OCI-LY7 (cell line): Measurements from ENCODE around the gene C1orf174. TPM values are rescaled to one million over a fixed set of nuclear protein-coding genes. Genes with fewer than 3 reads are reported as not detected.

Experiments
- BruUV-seq: library from RNA; stranded (reverse); fragments of 400-500 nt; replicated peaks from 2 replicates; lab custom pipeline; 2021; lab: Mats Ljungman, UMichigan
- CTCF ChIA-PET: fragments of 300-600 bp; sonication (Branson Sonifier 250); formaldehyde crosslinking; loops from one replicate; lab custom pipeline; 2022; ENCODE audit warnings: antibody characterized with exemption; ENCODE audit not compliant: unreplicated experiment; lab: Charles Lee
- POLR2A ChIA-PET: fragments of 300-600 bp; sonication (Branson Sonifier 250); formaldehyde crosslinking; loops from one replicate; lab custom pipeline; 2022; ENCODE audit warnings: antibody characterized with exemption; lab: Charles Lee
- DNase-seq: peaks from one replicate; pipeline ENCODE4 v3.0.0-alpha.2; 2015; ENCODE audit warnings: low spot score
- H2AFZ ChIP-seq: fragments of 200-600 bp; sonication (generic), shearing (Covaris generic); 2 replicates; pipeline ENCODE4 v1.6.1; 2014; ENCODE audit warnings: mild to moderate bottlenecking, antibody characterized with exemption, low read length, moderate library complexity
- H3K27ac ChIP-seq: fragments of 200-600 bp; sonication (generic); 2 replicates; pipeline ENCODE4 v1.5.1; 2014; ENCODE audit warnings: mixed run types, low read depth, mild to moderate bottlenecking, moderate library complexity, low read length, inconsistent platforms; ENCODE audit not compliant: poor library complexity, severe bottlenecking
- H3K36me3 ChIP-seq: fragments of 200-600 bp; sonication (generic); 2 replicates; pipeline ENCODE4 v1.6.1; 2014; ENCODE audit warnings: mild to moderate bottlenecking, antibody characterized with exemption, low read length, moderate library complexity, mixed read lengths; ENCODE audit not compliant: insufficient read depth
- H3K4me1 ChIP-seq: fragments of 200-600 bp; sonication (generic); 2 replicates; pipeline ENCODE4 v1.5.1; 2014; ENCODE audit warnings: mild to moderate bottlenecking, low read length; ENCODE audit not compliant: insufficient read depth, poor library complexity, severe bottlenecking
- H3K4me2 ChIP-seq: fragments of 200-600 bp; sonication (generic); 2 replicates; pipeline ENCODE4 v1.6.1; 2014; ENCODE audit warnings: mild to moderate bottlenecking, low read length
- H3K4me3 ChIP-seq: fragments of 200-600 bp; sonication (generic); 2 replicates; pipeline ENCODE4 v1.5.1; 2014; ENCODE audit warnings: mild to moderate bottlenecking, low read depth, low read length; ENCODE audit not compliant: poor library complexity, severe bottlenecking
- H3K79me2 ChIP-seq: fragments of 200-600 bp; sonication (generic); 2 replicates; pipeline ENCODE4 v1.6.1; 2016; ENCODE audit warnings: low read depth, mild to moderate bottlenecking, low read length, moderate library complexity, mixed read lengths; ENCODE audit not compliant: insufficient read depth
- H3K9me2 ChIP-seq: fragments of 200-600 bp; sonication (generic); 2 replicates; pipeline ENCODE4 v1.6.1; 2016; ENCODE audit warnings: mild to moderate bottlenecking, low read length, mixed read lengths; ENCODE audit not compliant: insufficient read depth
- H3K9me3 ChIP-seq: fragments of 200-600 bp; sonication (generic); 2 replicates; pipeline ENCODE4 v1.6.1; 2014; ENCODE audit warnings: mild to moderate bottlenecking, mixed run types, low read length, mixed read lengths
- H4K20me1 ChIP-seq: fragments of 200-600 bp; sonication (generic); 2 replicates; pipeline ENCODE4 v1.6.1; 2014; ENCODE audit warnings: mild to moderate bottlenecking, antibody characterized with exemption, low read length, moderate library complexity, mixed read lengths; ENCODE audit not compliant: insufficient read depth
- EZH2phosphoT487 ChIP-seq: fragments of 200-600 bp; sonication (generic); IDR thresholded peaks from 2 replicates; pipeline ENCODE4 v1.6.1; 2018; ENCODE audit warnings: low read depth, borderline replicate concordance, mild to moderate bottlenecking, mixed run types, antibody characterized with exemption, low read length, moderate library complexity, mixed read lengths
- intact Hi-C: fragments of 100-400 bp; cut with micrococcal nuclease; formaldehyde crosslinking; loops from one replicate; pipeline ENCODE4 v1.10.0; 2022; ENCODE audit not compliant: unreplicated experiment
- total RNA-seq, 2 experiments: library from RNA; depleted of rRNA in 1 of 2; stranded (reverse); fragments of >200 nt in 1 of 2; shearing (Covaris generic) in 1 of 2; gene quantifications; 2 replicates each; pipeline ENCODE4 v1.2.3, GENCODE V29; 2014 to 2022
- TF ChIP-seq, protein P1 (sequence below): fragments of 200-600 bp; sonication (generic); conservative IDR thresholded peaks from 2 replicates; pipeline ENCODE4 v1.5.1; 2014; ENCODE audit warnings: mild to moderate bottlenecking, antibody characterized with exemption, low read length, moderate library complexity, mixed read lengths

C1orf174 gene
- total RNA-seq, 2 experiments from 2014 or later: 39.0 to 59.5 TPM

DNA sequence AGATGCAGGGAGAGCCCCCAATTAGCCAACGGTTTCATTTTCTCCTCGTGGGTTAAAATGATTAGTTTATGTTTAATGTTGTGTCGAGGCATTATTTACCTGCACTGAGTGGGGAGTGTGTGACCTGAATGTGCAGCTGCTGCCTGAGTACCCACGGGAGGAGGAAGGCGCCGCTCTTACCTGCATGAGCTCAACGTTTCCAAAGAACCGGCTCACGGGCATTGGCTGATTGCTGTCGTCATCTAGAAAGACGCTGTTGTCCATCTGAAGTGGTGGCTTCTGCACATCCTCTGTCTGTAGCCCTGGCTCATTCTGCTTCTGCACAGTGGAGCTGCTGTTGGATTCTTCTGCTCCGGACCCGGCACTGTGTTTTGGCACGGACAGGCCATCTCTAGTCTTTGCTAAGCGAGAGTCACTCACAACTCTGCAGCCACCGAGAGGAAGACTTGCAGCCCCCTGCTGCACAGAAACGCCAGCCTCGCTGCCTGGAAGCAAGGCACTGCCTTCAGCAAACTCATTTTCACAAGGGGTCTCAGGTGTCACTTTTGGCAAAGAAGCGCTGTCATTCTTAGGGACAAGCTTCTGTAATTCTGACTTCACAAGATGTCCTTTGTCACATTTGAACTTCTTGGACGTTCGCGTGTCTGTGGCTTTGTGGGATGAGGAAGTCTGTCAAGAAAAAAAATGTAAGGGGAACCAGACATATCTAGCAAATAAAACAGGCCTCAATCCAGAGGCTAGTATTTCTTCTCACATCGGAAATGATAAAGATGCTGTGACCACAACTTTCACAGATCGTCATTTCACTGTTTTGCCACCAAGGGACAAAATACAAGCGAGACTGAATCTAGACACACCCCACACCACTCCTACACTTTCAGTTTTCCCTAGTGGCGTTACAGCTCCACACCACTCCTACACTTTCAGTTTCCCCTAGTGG lies 9.4 kb downstream of the C1orf174 start:
- Histone ChIP-seq H3K4me1 (peaks cover 11% of the 10 kb centered on the region), H3K79me2 (peaks cover 31% of the 10 kb centered on the region), H4K20me1 (no peaks in the 10 kb centered on the region), H3K36me3 (peaks cover 86% of the 10 kb centered on the region), H3K9me2 (no peaks in the 10 kb centered on the region), H3K9me3 (no peaks in the 10 kb centered on the region), H2AFZ (no peak overlapping the region), H3K4me3 (no peak overlapping the region), H3K4me2 (no peak overlapping the region), H3K27ac (no peak overlapping the region)
- intact Hi-C loops: no loop called here
- POLR2A ChIA-PET: no interaction called here
- no peak for DNase-seq
- no TSS peak for BruUV-seq
- TF ChIP-seq, protein P1, sequence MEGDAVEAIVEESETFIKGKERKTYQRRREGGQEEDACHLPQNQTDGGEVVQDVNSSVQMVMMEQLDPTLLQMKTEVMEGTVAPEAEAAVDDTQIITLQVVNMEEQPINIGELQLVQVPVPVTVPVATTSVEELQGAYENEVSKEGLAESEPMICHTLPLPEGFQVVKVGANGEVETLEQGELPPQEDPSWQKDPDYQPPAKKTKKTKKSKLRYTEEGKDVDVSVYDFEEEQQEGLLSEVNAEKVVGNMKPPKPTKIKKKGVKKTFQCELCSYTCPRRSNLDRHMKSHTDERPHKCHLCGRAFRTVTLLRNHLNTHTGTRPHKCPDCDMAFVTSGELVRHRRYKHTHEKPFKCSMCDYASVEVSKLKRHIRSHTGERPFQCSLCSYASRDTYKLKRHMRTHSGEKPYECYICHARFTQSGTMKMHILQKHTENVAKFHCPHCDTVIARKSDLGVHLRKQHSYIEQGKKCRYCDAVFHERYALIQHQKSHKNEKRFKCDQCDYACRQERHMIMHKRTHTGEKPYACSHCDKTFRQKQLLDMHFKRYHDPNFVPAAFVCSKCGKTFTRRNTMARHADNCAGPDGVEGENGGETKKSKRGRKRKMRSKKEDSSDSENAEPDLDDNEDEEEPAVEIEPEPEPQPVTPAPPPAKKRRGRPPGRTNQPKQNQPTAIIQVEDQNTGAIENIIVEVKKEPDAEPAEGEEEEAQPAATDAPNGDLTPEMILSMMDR: no peak
- no peak for TF ChIP-seq EZH2phosphoT487
- CTCF ChIA-PET: no interaction called here

DNA sequence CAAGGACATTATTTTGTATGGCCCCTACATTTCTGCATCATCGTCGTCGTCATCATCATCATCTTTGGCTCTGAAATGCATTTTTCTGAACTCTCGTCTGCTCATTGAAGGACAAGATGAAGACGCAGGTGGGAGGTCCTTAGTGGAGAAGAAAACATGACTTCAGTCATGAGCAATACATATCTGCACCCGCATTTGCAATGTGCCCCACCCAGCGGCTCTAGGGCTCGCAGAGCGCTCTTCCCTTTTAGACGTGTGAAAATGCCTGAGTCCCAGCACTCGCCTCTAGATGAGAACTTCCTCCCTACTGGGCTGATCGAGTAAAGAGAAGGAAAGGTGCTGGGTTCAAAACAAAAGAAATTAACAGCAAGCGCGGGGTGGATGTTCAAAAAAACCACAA lies 10.1 kb downstream of the C1orf174 start:
- H3K4me1 ChIP-seq: peaks cover 11% of the 10 kb centered on the region
- TF ChIP-seq EZH2phosphoT487: no peak
- TF ChIP-seq, protein P1: no peak
- no TSS peak for BruUV-seq
- CTCF ChIA-PET: no interaction called here
- H3K79me2 ChIP-seq: peaks cover 24% of the 10 kb centered on the region
- H4K20me1 ChIP-seq: no peaks in the 10 kb centered on the region
- POLR2A ChIA-PET: no interaction called here
- H3K9me3 ChIP-seq: no peaks in the 10 kb centered on the region
- H3K9me2 ChIP-seq: no peaks in the 10 kb centered on the region
- no peak for DNase-seq
- no peak overlapping the region for H2AFZ ChIP-seq
- peaks cover 84% of the 10 kb centered on the region for H3K36me3 ChIP-seq
- intact Hi-C loops: no loop called here
- no peak overlapping the region for H3K27ac ChIP-seq
- H3K4me3 ChIP-seq: no peak overlapping the region
- no peak overlapping the region for H3K4me2 ChIP-seq

DNA sequence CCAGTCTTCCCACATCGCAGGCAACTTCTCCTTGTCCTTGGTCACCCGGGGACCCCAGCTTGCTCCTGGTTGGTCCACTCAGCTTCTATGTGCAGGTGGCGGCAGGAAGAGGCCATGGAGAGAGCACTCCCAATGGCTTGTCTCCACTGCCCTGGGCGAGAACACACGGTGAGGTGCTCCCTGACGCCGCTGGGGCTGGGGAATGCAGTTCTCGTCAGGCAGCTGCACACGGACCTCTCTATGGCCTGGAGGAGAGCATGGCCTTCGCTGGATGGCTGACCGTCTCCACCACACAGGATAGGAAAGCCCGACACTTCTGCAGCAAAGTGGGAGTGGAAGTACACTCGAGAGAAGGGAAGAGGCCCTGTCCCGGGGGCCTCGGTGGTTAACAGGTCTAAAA lies 11.8 kb downstream of the C1orf174 start:
- POLR2A ChIA-PET: interaction anchor here (1.2 kb wide), 1 partner anchor 11 kb away, joined by 4 read pairs; no protein-coding TSS in a partner anchor
- no peaks in the 10 kb centered on the region for H4K20me1 ChIP-seq
- intact Hi-C loops: no loop called here
- H2AFZ ChIP-seq: no peak overlapping the region
- no peaks in the 10 kb centered on the region for H3K9me3 ChIP-seq
- H3K4me2 ChIP-seq: no peak overlapping the region
- no peak overlapping the region for H3K27ac ChIP-seq
- H3K4me1 ChIP-seq: peaks cover 7% of the 10 kb centered on the region
- TF ChIP-seq, protein P1: no peak
- TF ChIP-seq EZH2phosphoT487: no peak
- peaks cover 80% of the 10 kb centered on the region for H3K36me3 ChIP-seq
- no TSS peak for BruUV-seq
- H3K4me3 ChIP-seq: no peak overlapping the region
- peaks cover 8% of the 10 kb centered on the region for H3K79me2 ChIP-seq
- H3K9me2 ChIP-seq: no peaks in the 10 kb centered on the region
- CTCF ChIA-PET: no interaction called here
- DNase-seq: no peak
